Measurements from ENCODE around the gene IKZF3.
"Not testable (repeated sequence)": the region's sequence is repeated elsewhere in the genome, so short reads cannot be mapped to it uniquely, and the experiment has no call there.

Gene IKZF3

DNA sequence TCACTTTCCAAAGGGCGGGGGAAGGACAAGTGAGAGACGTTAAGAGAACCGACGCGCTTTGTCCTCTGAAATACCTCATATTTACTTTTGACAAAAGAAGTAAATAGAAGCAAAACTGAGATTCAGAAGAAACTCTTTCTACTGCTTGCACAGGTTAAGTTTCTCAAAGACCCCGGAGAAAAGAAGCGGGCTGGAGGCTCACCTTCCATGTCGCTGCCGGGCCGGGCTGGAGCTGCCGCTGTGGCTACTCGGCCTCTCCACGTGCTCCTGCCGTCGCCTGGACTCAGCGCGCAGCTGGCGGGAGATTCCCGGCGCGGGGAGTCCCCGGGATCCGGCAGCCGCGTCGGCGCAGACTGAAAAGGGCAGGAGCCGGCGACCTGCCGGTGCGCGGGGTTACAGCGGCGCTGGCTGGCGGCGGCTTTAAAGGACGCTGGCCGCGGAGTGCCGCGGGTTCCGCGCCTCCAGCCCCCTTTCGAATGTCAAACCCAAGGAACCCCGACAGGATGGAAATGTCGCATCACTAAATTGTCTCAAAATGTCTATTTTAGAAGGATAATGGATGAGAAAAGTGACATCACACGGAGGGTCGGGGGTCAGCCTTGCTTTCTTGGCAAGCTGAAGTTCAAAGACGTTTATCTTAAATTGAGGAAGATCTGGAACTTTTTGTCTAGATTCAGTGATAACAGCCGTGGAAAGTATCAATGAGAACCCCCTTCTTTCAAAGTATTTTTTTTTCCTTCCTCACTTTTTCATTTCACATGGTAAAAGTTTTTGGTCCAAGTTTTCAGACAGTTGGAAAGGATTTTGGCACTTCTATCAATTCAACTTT, at the start of gene IKZF3:
TSS of gene IKZF3 (minus strand) at position 395 of the 829 bp plus-strand sequence. CDS start at position 209, 186 bp downstream.
- TF ChIP-seq, protein P1, sequence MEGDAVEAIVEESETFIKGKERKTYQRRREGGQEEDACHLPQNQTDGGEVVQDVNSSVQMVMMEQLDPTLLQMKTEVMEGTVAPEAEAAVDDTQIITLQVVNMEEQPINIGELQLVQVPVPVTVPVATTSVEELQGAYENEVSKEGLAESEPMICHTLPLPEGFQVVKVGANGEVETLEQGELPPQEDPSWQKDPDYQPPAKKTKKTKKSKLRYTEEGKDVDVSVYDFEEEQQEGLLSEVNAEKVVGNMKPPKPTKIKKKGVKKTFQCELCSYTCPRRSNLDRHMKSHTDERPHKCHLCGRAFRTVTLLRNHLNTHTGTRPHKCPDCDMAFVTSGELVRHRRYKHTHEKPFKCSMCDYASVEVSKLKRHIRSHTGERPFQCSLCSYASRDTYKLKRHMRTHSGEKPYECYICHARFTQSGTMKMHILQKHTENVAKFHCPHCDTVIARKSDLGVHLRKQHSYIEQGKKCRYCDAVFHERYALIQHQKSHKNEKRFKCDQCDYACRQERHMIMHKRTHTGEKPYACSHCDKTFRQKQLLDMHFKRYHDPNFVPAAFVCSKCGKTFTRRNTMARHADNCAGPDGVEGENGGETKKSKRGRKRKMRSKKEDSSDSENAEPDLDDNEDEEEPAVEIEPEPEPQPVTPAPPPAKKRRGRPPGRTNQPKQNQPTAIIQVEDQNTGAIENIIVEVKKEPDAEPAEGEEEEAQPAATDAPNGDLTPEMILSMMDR (IDR thresholded peaks at IDR 0.05; ENCODE audit: extremely low read depth, missing control alignments) = peak; percentile 59
- peak; percentile 76 for DNase-seq (ENCODE audit: low spot score)

DNA sequence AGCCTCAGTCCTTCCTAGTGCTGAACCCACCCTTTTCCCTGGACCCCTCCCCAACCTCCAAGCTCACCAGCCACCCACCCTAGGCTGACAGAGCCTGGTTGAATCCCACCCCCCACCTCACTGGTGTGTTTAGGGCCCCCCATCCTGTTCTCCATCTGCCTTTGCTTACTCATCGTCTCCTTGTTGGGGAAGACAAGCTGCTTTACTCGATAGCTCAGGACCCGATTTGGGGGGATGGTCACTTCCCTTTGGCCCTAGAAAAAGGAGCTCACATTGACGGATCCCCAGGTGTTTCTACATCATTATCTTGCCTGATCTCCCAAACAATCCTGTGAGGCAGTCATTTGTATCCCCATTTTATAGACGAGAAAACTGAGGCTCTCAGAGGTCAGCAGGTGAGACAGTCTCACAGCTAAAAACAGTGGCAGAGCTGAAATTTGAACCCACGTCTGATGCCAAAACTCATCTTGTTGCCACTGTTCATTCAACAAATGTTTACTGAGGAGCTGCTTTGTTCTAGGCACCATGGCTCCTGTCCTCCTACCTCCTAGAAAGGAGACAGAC, 44.8 kb upstream of the IKZF3 start:
- no peak for DNase-seq (ENCODE audit: low spot score)
- TF ChIP-seq, protein P1 (IDR thresholded peaks at IDR 0.05; ENCODE audit: extremely low read depth, missing control alignments) = no peak

DNA sequence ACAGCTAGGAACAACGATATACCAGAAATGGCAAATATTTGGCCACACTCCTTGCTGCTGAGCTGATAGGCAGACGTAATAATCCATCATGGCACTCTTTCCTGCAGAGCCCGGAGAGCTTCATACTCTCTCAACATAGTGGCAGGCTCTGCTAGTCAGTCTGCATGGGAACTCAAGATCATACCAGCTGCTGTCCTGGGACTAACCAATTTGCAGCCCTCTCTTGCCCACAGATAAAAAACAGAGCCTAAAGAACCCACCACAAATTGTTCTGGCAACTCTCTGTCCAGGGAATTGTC, 40.8 kb upstream of the IKZF3 start:
- no peak for DNase-seq (ENCODE audit: low spot score)
- TF ChIP-seq, protein P1 (IDR thresholded peaks at IDR 0.05; ENCODE audit: extremely low read depth, missing control alignments) = no peak

DNA sequence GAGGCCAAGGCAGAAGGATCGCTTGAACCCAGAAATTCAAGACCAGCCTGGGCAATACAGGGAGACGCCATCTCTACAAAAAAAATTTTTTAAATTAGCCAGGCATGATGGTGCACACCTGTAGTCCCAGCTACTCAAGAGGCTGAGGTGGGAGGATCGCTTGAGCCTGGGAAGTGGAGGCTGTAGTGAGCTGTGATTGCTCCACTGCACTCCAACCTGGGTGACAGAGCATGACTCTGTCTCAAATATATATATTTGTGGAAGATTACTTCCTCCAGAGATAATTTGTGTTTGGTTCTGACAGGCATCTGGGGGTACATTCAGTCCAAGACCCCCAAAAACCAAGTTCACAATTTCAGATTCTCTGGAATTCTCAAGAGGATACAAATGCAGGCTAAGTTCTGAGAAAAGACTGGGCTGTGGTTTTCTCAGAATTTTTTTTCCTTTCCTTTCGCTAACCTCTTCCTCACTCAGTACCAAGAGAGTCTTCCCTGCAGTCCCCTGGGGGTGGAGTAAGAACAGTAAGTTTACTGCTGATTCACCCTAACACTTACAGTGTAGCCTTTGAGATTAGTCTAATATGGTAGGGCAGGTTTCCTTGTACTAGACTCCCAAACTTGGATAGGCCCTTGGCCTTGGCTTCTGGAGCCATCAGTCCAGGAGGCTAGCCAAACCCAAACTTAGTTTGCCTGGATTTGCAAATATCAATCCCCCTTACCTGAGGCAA, 39.2 kb upstream of the IKZF3 start:
- no peak for DNase-seq (ENCODE audit: low spot score)
- TF ChIP-seq, protein P1 (IDR thresholded peaks at IDR 0.05; ENCODE audit: extremely low read depth, missing control alignments) = no peak

DNA sequence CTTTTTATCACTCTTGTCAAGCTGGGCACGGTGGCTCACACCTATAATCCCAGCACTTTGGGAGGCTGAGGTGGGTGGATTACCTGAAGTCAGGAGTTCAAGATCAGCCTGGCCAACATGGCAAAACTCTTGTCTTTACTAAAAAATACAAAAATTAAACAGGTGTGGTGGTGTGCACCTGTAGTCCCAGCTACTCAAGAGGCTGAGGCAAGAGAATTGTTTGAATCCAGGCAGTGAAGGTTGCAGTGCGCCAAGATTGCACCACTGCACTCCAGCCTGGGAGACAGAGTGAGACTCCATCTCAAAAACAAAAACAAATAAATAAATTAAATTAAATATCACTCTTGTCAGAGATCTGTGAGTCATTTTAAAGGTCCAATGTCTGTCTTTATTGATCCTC, 37.9 kb upstream of the IKZF3 start:
- not testable (repeated sequence) for DNase-seq (ENCODE audit: low spot score)

DNA sequence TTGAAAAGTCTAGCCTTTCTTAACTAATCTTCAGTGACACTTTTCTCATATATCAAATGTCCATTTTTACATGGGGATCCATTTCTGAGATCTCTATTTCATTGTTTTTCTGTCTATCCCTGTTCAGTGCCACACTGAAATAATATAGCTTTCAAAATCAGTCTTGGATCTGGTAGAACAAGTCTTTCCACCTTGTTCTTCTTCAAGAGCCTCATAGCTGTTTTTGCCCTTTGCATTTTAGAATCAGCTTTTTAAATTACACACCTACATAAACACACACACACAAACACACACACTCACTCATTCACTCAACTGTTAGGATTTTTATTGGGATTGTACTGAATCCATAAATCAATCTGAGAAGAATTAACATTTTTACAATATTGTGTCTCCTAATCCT, 35.1 kb upstream of the IKZF3 start:
- TF ChIP-seq, protein P1 (IDR thresholded peaks at IDR 0.05; ENCODE audit: extremely low read depth, missing control alignments) = no peak
- DNase-seq (ENCODE audit: low spot score) = no peak

DNA sequence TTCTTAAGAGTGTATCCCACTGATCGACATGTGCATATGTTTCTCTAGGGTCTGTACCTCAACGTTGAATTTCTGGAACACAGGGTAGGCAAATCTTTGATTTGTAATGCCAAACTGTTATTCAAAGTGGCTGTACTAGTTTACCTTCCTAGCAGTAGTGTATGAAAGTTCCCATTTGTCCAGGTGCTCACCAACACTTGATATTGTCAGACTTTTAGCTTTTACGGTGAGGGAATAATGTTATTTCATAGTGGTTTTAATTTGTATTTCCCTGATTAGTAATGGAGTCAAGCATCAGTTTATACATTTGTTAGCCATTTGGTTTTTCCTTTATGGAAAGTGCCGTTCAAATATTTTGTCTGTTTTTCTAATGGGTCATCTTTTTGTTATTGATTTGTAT, 34.0 kb upstream of the IKZF3 start:
- TF ChIP-seq, protein P1 (IDR thresholded peaks at IDR 0.05; ENCODE audit: extremely low read depth, missing control alignments) = no peak
- DNase-seq (ENCODE audit: low spot score) = no peak
